CD4-positive, CD25-positive, alpha-beta regulatory T cell (primary cell): ENCODE results near the gene PEMT. TPM values are rescaled to one million over a fixed set of nuclear protein-coding genes. Genes with fewer than 3 reads are reported as not detected.

Source experiments
- ATAC-seq, 2 donors: fragments of 150-1000 bp; cut with Tn5 transposase; one replicate each; pipeline ENCODE4 v1.10.0; 2021; ENCODE audit warnings: low read depth in 2 of 2, moderate number of reproducible peaks in 2 of 2, moderate library complexity in 1 of 2
- DNase-seq, 3 donors: peaks; one replicate each; pipeline versions ENCODE4 v3.0.0 to v3.0.0-alpha.2; 2012 to 2022; ENCODE audit warnings: mixed read lengths in 1 of 3
- H3K27ac ChIP-seq: one replicate; pipeline ENCODE4 v1.7.0; 2013; ENCODE audit warnings: mild to moderate bottlenecking, low read length; ENCODE audit not compliant: insufficient read depth, poor library complexity, severe bottlenecking
- H3K27me3 ChIP-seq: one replicate; pipeline ENCODE4 v1.7.0; 2013; ENCODE audit warnings: low read length; ENCODE audit not compliant: control insufficient read depth, insufficient read depth
- H3K36me3 ChIP-seq: one replicate; pipeline ENCODE4 v1.7.0; 2013; ENCODE audit warnings: mild to moderate bottlenecking, low read length, moderate library complexity; ENCODE audit not compliant: control insufficient read depth, insufficient read depth
- H3K4me1 ChIP-seq: 2 replicates; pipeline ENCODE4 v1.7.0; 2013; ENCODE audit warnings: mild to moderate bottlenecking, low read length; ENCODE audit not compliant: insufficient read depth, control insufficient read depth, poor library complexity, severe bottlenecking
- H3K4me3 ChIP-seq: one replicate; pipeline ENCODE4 v1.7.0; 2013; ENCODE audit warnings: low read depth, mild to moderate bottlenecking, low read length, moderate library complexity
- H3K9me3 ChIP-seq, 2 experiments: 1 replicate in 1 of 2; 2 replicates in 1 of 2; pipeline ENCODE4 v1.7.0; 2013; ENCODE audit warnings: low read length in 2 of 2, mild to moderate bottlenecking in 1 of 2, moderate library complexity in 1 of 2; ENCODE audit not compliant: control insufficient read depth in 2 of 2
- H3K27ac Mint-ChIP-seq, 3 donors: one replicate each; pipeline ENCODE4 v1.8.0; 2020 to 2022; ENCODE audit warnings: mild to moderate bottlenecking in 3 of 3, mixed read lengths in 3 of 3, moderate library complexity in 2 of 3
- H3K27me3 Mint-ChIP-seq: one replicate; pipeline ENCODE4 v1.8.0; 2022; ENCODE audit warnings: mild to moderate bottlenecking, mixed read lengths
- H3K36me3 Mint-ChIP-seq: one replicate; pipeline ENCODE4 v1.8.0; 2020; ENCODE audit warnings: mixed read lengths
- H3K4me1 Mint-ChIP-seq, 4 donors: one replicate each; pipeline ENCODE4 v1.8.0; 2020 to 2022; ENCODE audit warnings: mixed read lengths in 4 of 4, mild to moderate bottlenecking in 1 of 4
- H3K4me3 Mint-ChIP-seq, 4 donors: one replicate each; pipeline ENCODE4 v1.8.0; 2020 to 2022; ENCODE audit warnings: mild to moderate bottlenecking in 4 of 4, mixed read lengths in 4 of 4, moderate library complexity in 3 of 4
- H3K9me3 Mint-ChIP-seq, 7 donors: one replicate each; pipeline ENCODE4 v1.8.0; 2020 to 2022; ENCODE audit warnings: mixed read lengths in 7 of 7, mild to moderate bottlenecking in 3 of 7, moderate library complexity in 2 of 7
- polyA plus RNA-seq, 4 donors: library from polyadenylated mRNA; unstranded; fragments of 300-500 nt; fragmentation: Illumina TruSeq; gene quantifications; one replicate each; pipeline ENCODE4 v1.2.3, GENCODE V29; 2021
- total RNA-seq: library from RNA; stranded (reverse); gene quantifications from one replicate; pipeline ENCODE4 v1.2.3, GENCODE V29; 2022

The PEMT gene
- total and polyA plus RNA-seq, 5 donors from 2014 or later, result 13.2 to 33.2 (median 27.3) TPM

GRCh38 chr17:17516941-17517720 is 74.4 kb downstream of the PEMT start:
- Histone ChIP-seq H3K4me1 (no peaks in the 10 kb centered on the region), H3K27me3 (no peaks in the 10 kb centered on the region), H3K4me3 (no peak overlapping the region), H3K27ac (no peak overlapping the region), H3K36me3 (no peaks in the 10 kb centered on the region), H3K9me3 (no peaks in the 10 kb centered on the region)
- no peak for DNase-seq
- H3K36me3 Mint-ChIP-seq, result peaks cover 2% of the 10 kb centered on the region
- no peaks in the 10 kb centered on the region for H3K9me3 Mint-ChIP-seq
- ATAC-seq, result no peak
- no peak overlapping the region for H3K4me3 Mint-ChIP-seq
- H3K4me1 Mint-ChIP-seq, result no peaks in the 10 kb centered on the region
- H3K27ac Mint-ChIP-seq, result no peak overlapping the region
- H3K27me3 Mint-ChIP-seq, result no peaks in the 10 kb centered on the region

GRCh38 chr17:17515934-17516930 is 75.3 kb downstream of the PEMT start:
- Mint-ChIP-seq H3K36me3 (no peaks in the 10 kb centered on the region), H3K27ac (no peak overlapping the region), H3K4me1 (no peaks in the 10 kb centered on the region), H3K4me3 (no peak overlapping the region), H3K27me3 (no peaks in the 10 kb centered on the region), H3K9me3 (no peaks in the 10 kb centered on the region)
- no peaks in the 10 kb centered on the region for H3K27me3 ChIP-seq
- no peaks in the 10 kb centered on the region for H3K9me3 ChIP-seq
- H3K27ac ChIP-seq, result no peak overlapping the region
- no peaks in the 10 kb centered on the region for H3K4me1 ChIP-seq
- no peak overlapping the region for H3K4me3 ChIP-seq
- H3K36me3 ChIP-seq, result no peaks in the 10 kb centered on the region
- DNase-seq (no peak), ATAC-seq (no peak)

- no peaks in the 10 kb centered on the region for H3K27me3 Mint-ChIP-seq
- DNase-seq (no peak), ATAC-seq (no peak)
- no peak overlapping the region for H3K27ac ChIP-seq
- H3K4me3 Mint-ChIP-seq, result no peak overlapping the region
- H3K4me1 Mint-ChIP-seq, result no peaks in the 10 kb centered on the region
- H3K36me3 ChIP-seq, result no peaks in the 10 kb centered on the region
- no peaks in the 10 kb centered on the region for H3K36me3 Mint-ChIP-seq
- no peaks in the 10 kb centered on the region for H3K9me3 Mint-ChIP-seq
- no peaks in the 10 kb centered on the region for H3K4me1 ChIP-seq
- H3K4me3 ChIP-seq, result no peak overlapping the region
- no peaks in the 10 kb centered on the region for H3K9me3 ChIP-seq
- no peak overlapping the region for H3K27ac Mint-ChIP-seq
- H3K27me3 ChIP-seq, result no peaks in the 10 kb centered on the region
These were observed 76.2 kb downstream of the PEMT start for GRCh38 chr17:17514993-17515933.

- Histone ChIP-seq H3K36me3 (no peaks in the 10 kb centered on the region), H3K27me3 (no peaks in the 10 kb centered on the region), H3K27ac (no peak overlapping the region), H3K4me3 (no peak overlapping the region), H3K4me1 (no peaks in the 10 kb centered on the region), H3K9me3 (no peaks in the 10 kb centered on the region)
- H3K27ac Mint-ChIP-seq, result peak overlapping the region in 1 of 3 donors; percentile 49
- ATAC-seq (no peak), DNase-seq (no peak)
- H3K36me3 Mint-ChIP-seq, result no peaks in the 10 kb centered on the region
- no peak overlapping the region for H3K4me3 Mint-ChIP-seq
- H3K4me1 Mint-ChIP-seq, result no peaks in the 10 kb centered on the region
- H3K9me3 Mint-ChIP-seq, result no peaks in the 10 kb centered on the region
- H3K27me3 Mint-ChIP-seq, result no peaks in the 10 kb centered on the region
These were observed 77.0 kb downstream of the PEMT start for GRCh38 chr17:17514361-17514992.

GRCh38 chr17:17513626-17514025 is 77.9 kb downstream of the PEMT start:
- no peak for ATAC-seq
- H3K36me3 Mint-ChIP-seq, result no peaks in the 10 kb centered on the region

GRCh38 chr17:17512866-17513265 is 78.6 kb downstream of the PEMT start:
- H3K4me3 ChIP-seq, result no peak overlapping the region
- ATAC-seq (no peak), DNase-seq (no peak)
- Mint-ChIP-seq H3K4me1 (peaks cover 0 to 3% (median 0%) of the 10 kb centered on the region in 4 donors), H3K27ac (no peak overlapping the region), H3K27me3 (no peaks in the 10 kb centered on the region), H3K4me3 (no peak overlapping the region), H3K36me3 (no peaks in the 10 kb centered on the region), H3K9me3 (no peaks in the 10 kb centered on the region)
- H3K9me3 ChIP-seq, result no peaks in the 10 kb centered on the region
- H3K4me1 ChIP-seq, result no peaks in the 10 kb centered on the region
- H3K27me3 ChIP-seq, result no peaks in the 10 kb centered on the region
- no peak overlapping the region for H3K27ac ChIP-seq
- no peaks in the 10 kb centered on the region for H3K36me3 ChIP-seq

More at GRCh38 chr17:17513626-17514025, 77.9 kb downstream of the PEMT start:
- no peaks in the 10 kb centered on the region for H3K9me3 ChIP-seq
- H3K4me3 ChIP-seq, result no peak overlapping the region
- H3K4me1 ChIP-seq, result no peaks in the 10 kb centered on the region
- H3K27ac ChIP-seq, result no peak overlapping the region
- peak overlapping the region in 2 of 3 donors; percentile 49 to 60 for H3K27ac Mint-ChIP-seq
- H3K27me3 Mint-ChIP-seq, result no peaks in the 10 kb centered on the region
- no peaks in the 10 kb centered on the region for H3K9me3 Mint-ChIP-seq
- no peak for DNase-seq
- no peaks in the 10 kb centered on the region for H3K4me1 Mint-ChIP-seq
- H3K4me3 Mint-ChIP-seq, result no peak overlapping the region
- H3K36me3 ChIP-seq, result no peaks in the 10 kb centered on the region
- no peaks in the 10 kb centered on the region for H3K27me3 ChIP-seq
